HG02588 (cell line): ENCODE measurements around the gene RBMS2.

Experiments
- ATAC-seq: cut with Tn5 transposase; IDR thresholded peaks from one replicate; pipeline ENCODE4 v1.9.1; 2021; ENCODE audit warnings: mild to moderate bottlenecking, moderate library complexity; ENCODE audit not compliant: unreplicated experiment

The RBMS2 gene

DNA sequence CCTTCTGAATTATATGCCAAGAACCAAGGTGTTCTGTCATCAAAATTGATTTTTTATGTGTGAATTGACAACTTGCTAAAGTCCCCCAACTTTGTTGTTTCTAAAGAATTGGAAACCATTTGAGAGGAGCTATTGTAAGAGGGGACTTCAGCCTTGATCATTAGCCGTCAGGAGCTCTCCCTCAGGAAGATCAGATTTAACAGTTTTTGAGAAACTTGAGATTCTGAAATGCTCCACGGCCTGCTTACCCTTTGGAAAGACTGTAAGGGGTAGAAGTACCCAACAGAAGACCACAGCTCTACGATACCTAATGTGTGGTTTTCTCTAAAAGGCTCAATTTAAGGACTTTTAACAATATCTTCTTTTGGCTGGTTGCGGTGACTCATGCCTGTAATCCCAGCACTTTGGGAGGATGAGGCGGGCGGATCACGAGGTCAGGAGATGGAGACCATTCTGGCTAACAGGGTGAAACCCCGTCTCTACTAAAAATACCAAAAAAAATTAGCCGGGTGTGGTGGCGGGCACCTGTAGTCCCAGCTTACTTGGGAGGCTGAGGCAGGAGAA is 57.4 kb downstream of the RBMS2 start:
- ATAC-seq, result no peak

DNA sequence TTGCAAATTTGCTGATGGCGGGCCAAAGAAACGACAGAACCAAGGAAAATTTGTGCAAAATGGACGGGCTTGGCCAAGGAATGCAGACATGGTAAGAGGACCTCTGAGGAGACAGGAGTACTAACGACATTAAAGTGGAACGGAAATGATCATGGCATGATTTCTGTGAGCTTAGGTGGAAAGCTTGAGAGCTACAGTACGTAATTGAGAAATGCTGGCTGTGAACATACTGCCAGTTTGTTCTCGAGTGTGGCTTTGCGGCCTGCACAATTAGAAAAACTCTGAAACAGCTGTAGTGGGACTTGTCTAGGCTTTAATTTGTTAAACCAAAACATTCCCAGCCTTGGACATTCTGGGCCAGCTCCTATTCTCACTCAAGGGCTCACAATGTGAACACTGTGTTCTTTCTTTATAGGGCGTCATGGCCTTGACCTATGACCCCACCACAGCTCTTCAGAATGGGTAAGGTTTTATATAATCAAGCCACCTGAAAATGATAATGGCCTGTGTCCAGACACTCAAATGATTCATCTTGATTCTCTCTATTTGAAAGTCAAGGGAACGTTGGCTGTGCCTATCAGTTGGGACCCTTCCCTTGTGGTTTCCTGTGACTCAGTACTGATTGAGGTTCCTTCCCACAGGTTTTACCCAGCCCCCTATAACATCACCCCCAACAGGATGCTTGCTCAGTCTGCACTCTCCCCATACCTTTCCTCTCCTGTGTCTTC is 60.0 kb downstream of the RBMS2 start:
- no peak for ATAC-seq

DNA sequence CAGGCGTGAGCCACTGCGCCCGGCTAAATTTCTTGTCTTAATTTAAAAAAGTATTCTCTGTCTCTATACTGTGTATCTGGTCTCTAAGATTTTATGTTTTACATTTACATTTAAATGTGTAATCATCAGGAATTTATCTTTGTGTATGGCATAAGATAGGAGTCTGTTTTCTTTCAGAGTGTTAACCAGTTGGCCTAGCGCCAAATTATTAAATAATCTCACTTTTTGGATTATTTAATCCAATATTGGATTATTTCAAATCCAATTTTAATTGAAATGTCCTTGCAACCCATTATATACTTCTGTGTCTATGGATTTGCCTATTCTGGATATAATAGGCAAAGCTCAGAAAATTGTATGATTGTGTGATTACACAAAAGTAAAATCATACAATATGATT is 63.5 kb downstream of the RBMS2 start:
- no peak for ATAC-seq

DNA sequence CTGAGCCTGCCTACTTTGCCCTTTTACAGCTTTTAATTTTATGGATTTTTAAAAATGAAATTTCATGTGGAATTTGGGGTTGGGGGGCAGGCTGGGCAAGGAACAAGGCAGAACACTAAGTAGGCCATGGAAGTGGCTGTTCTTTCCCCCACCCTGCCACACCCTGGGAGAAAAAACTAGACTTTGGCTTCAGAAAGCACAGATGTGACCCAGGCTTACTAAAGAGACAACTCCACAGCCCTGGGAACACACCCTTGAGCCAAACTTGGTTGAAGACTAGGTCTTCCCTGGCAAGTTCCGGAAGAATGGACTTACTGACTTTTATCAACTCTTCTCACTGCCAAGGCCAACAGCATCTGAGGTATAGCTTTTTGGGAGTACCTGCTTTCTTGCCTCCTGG is 68.2 kb downstream of the RBMS2 start:
- ATAC-seq, result no peak

DNA sequence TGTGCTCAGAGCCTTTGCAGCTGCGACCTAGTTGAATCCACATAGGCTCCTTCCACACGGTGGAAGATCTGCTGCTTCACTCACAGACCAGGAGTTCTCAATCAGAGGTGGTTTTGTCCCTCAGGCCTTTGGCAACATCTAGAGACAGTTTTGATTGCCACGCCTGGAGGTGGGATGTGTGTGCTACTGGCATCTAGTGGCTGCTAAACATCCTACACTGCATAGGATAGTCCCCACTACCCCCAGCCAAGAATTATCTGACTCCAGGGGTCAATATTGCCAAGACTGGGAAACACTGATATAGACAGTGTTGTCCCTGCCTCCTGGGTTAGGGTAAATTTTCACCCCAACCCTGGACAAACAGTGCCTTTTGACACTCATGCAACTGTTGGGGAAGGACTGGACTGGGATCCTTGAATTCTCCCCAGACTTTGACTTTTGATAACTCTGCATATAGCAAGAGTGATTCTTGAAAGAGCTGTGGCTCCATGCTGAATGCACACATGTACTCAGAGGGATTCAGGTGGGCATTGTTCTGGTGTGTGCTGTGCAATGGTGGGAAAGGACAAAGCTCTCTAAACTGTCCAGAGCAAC is 68.7 kb downstream of the RBMS2 start:
- no peak for ATAC-seq

DNA sequence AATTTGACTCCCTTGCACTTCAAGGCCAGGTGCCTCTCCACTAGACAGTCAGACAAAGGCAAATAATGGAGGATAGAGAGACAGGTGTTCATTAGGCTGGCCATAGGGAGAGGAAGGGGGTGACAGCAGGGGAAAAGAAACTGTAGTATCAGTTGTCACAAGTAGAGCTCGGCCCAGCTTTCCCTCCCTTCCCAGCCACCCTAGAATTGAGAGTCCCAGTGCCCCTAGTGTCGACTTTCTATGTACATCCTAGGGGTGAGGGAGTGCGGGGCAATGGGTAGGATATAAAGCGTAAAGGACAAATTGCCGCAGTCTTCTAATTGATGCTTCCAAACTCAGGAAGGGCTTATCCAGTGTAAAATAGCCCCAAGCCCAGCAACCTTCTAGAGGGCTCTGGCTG is 69.5 kb downstream of the RBMS2 start:
- ATAC-seq, result no peak

DNA sequence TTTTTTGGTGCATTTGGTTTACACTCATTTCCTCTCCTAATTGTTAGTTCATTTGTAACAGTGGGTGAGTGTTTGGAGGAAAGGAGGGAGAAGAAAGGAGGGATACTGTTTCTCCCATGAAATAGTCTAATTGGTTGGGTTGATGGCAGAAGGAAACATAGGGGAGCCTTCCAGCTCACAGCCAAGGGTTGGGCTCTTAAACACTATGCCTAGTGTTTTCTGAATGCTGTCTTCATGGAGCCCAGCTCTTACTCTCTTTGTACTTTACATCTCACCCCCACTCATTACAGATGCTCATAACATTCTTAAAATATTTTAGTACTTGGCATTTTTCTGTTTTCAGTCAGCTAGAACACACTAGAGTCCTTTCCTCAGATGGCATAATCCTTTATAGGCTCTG is 70.3 kb downstream of the RBMS2 start:
- ATAC-seq, result no peak

DNA sequence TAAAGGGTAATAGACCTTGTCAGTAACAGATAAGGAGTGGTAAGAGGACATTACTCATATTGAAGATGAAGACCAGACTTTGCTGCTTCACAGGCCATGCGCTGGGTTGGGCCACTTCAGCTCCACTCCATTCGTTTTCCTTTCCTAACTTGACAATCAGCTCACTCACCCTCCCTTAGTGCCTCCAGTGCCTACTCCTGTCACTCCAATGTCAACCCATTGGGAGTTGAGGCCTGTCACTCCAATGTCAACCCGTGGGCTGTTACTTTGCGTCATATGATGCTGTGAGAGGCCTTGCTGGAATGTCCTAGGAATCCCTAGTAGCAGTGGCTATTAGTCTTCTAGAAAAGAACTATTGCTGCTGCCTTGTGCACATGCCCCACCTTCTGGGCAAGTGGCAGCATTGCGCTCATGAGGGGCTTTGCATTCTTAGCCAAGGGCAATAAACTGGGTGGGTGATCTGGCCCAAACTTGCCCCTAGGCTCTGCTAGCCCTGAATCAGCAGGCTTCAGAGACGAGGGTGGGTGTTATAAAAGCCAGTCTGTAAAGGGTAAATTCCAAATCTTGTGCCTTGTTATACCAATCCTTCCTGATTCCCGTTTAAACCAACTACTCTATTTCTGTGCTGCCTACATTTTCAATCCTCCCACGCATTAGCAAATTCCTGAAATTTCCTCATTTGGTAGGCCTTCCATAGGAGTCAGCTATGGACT is 72.4 kb downstream of the RBMS2 start:
- ATAC-seq, result no peak

DNA sequence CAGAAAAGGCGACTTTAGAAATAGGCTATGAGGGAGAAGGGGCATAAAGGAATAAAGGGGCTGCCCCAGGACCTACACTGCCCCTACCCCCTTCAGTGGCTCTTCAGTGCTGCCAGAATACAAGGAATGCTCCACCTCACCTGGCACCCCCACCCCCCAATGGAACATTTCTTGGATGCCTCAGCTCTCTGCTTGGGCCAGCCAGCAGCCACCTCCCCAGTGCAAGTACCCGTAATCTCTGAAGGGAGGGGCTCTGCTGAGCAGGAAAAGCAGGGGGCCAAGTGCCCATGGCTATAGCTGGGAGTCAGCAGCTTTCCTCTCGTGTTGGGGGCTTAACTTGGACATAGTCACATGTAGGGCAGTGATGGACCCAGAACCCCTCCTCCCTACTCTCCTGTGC is 75.2 kb downstream of the RBMS2 start:
- no peak for ATAC-seq

DNA sequence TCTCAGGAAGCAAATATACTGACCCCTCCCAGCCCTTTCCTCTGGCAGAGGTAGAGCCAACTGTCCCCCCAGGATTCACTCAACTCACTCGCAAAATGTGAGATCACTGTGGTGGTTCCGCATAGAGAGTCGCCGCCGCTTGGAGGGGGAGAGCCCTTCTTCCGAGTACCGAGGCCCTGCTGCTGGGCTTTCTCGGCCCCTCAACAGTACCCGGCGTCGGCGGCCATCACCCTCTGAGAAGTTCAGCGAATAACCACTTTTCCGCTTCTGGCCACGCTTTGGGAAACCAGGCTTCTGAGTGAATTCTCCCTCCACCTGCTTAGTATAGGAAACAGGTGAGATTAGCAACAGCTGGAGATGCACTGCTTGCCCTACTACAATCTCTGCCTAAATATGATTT is 77.4 kb downstream of the RBMS2 start:
- no peak for ATAC-seq

DNA sequence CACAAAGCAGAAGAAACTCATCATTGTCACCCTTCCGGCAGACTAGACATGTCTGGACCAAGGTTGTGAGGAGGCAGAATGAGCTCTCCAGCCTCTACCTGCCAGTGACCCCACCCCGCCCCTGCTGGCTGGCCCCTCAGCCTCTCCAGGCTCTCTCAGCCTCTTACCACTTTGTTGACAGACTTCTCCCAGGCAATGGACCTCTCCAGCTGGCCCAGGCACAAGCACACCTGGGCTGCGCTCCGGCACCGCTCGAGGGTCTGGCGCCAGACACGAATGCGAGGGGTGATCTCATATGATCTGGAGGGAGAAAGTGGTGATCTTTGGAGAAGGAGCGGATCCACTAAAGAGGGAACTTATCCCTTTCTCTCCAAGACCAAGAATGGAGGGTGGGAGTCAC is 78.2 kb downstream of the RBMS2 start:
- no peak for ATAC-seq

DNA sequence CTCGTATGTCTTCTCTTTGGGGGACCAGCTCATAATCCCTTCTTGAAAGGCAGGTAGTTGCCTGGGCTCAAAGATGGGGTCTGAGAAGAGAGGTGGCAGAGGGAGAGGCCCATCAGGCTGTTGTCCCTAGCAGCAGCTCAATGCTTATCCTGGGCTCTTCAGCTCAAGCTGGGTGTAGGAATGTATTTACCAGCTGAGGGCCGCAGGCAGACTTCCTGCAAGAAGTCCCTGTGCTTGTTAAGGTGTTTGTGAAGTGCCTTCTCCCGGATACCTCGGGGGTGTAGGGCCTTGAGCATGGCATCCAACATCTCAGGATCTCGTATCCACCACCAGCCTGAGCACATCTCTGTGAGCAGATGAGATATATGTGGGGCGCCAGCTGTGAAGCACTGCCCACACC is 79.1 kb downstream of the RBMS2 start:
- ATAC-seq, result no peak

DNA sequence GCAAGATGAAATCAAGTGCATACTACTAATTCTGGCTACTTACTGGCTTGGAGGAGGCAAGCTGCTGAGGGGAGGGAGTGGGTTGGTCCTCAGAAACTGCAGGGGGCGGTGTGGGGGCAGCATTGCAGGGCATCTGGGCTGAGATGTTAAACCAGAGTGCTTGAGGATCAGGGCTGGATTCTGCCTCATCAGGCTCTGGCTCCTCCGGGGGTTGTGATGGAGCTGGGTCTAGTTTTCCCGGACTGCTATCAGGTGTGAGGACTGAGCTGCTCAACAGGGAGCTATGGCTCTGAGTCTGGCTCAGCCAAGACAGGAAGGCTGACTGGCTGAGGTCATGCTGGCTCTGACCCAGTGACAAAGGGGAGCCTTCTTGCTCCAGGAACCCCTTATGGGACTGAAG is 79.9 kb downstream of the RBMS2 start:
- ATAC-seq, result no peak

DNA sequence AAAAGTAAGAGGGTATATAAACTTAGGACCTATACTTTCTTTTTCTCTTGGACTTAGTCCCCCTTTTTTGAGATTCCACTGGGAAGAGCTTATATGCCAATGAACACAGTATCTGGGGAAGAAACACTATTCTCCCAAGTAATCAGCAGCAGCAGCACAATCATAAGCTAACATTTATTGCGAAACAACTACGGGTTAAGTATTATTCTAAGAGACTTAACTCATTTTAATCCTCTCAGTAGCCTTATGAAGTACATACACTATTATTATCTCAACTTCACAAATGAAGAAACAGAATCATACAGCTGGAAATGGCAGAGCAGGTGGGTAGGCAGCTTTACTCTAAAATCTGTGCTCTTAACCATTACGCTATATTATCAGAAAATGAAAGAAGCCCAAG is 80.6 kb downstream of the RBMS2 start:
- no peak for ATAC-seq

DNA sequence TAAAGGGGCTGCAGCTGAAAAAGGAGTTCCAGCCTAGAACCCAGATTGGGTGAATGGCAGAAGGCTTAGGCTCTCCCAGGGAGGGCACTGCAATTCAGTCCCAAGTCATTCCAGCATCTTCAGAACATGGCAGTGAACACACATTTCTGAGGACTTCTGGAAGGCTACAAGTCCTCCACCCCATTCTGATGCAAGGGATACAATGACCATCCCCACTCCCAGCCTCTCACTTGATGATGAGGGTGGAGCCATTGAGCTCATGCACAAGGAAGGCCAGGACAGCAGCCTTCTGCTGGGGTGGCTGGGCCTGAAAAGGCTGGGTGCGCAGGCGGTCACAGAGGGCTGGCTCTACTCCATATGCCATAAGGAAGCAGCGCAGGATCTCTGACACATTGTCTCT is 82.7 kb downstream of the RBMS2 start:
- ATAC-seq, result no peak

DNA sequence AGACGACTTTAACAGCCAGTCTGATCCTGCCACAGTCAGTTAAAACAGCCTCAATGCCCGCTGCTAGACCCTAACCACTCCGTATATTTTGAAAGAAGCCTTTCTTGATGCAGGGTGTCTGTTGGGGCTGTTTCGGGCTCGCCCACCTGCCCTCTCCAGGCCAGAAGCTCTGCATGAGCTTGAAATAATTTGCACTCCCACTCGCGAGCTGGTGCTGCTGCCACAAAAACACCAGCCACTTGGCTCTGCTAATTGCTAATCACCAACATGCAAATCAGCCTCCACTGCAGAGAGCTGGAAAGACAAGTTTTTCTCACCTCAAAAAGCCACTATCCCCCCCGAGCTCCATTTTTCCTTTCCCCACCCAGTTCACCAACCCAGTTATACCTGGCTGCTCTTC is 93.0 kb downstream of the RBMS2 start:
- no peak for ATAC-seq

DNA sequence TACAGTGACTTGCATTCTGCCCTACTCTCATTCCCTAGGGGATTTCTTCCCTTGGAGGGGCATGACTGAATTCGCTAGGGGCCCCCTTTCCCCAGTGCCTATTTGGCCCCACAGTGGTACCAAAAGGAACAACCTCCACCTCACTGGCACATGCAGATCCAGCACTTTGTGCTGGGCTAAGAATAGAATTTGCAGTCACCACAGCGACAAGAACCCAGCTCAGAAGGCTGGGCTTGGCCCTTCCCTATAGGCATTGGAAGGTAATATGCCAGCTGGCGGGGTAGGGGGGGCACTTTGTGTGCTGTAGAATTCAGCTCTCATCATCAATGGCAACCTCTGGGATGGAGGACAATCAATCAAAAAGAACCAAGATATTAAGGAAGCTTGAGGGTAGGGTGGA is 94.6 kb downstream of the RBMS2 start:
- no peak for ATAC-seq

DNA sequence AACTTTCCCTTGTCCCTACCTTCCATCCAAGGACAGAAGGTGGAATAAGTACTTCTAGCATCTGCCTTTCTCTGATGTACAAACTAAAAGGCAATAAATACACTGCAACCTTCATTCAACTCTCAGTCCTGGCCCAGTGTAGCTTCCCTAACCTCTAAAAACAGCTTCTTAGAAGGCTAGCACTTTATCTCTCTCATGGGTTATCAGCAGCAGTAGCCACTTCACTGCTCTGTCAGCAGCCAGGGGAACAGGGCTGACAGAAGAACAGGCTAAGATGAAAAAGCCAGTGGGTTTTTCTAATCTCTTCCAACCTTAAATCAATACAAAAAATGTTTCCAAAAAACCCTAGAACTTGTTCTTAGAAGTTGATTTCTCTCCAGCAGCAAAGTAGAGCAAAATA is 95.3 kb downstream of the RBMS2 start:
- no peak for ATAC-seq

DNA sequence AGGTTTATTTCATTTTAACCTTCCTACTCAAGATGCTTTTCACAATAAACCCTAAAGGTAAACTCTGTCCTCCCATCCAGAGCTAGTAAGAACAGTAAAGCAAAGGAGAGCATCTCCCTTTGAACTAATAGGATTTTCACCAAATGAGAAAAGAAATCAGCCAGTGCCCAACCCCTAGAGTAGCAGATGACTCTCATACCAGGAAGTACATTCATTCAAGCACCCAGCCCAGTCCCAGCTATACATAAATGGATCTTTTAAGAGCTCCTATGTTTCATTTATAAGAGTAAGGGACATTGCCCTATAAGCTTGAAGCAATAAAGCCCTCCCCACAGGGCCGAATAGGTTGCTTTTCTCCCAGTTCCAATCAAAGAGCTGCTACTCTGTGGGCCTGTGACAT is 100.9 kb downstream of the RBMS2 start:
- no peak for ATAC-seq

DNA sequence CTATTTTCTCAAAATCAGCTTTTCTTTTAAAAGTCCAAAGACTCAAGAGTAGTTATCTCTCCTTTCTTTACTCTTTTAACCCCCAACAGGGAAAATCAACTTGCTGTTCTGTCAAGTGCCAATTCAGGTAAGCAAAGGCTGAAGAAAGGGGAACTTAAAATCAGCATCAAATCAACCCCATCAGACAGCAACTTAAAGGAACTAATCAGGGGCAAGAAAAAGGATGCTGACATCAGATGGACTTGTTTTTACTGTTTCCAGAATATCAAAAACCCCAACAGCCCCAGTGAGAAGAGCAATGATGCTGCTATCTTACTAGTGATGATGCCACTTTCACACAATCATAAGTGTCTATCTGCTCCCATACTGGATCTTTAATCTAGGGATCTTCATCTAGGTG is 105.1 kb downstream of the RBMS2 start:
- ATAC-seq, result no peak

DNA sequence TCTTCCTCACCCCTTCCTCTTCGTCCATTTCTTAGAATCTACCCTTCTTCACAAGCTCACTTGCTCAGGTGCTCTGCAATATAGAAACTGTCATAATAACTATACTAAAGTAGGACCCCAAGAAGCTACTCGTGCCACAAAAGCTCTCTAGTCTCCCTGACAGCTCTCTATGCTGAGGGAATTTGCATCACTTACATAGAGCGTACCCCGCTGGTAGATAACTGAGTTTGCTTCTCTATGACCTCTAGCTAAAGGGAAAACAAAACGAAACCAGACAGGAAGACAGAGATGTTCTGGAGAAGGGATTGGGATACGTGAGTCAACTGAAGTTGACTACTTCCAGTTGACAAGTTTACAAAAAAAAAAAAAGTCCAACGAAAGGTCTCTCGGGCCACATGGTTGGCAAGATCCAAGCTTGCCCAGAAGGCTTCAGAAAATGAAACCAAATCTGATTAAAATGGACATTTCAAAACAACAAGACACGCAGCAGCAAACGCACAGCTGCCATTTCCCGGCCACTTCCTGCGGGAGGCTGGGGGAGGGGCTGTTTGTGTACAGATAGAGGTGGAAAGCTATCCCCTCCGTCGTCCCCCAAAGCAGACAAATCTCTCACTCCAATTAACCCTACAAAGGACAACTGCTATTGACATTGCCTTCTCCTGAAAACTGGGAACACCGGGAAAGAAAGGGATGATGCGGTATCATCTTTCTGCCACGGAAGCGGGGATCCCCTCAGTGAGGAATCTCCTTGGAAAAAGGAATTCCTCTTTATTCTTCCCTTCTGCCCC is 107.2 kb downstream of the RBMS2 start:
- no peak for ATAC-seq
